IMR-90 (cell line): ENCODE data around the gene ELFN1. TPM values are rescaled to one million over a fixed set of nuclear protein-coding genes. Genes with fewer than 3 reads are reported as not detected.

ENCODE experiments used
- ATAC-seq: fragments of 200-7000 bp; cut with Tn5 transposase; 2 replicates; pipeline ENCODE4 v1.9.1; 2020; ENCODE audit warnings: low read depth, mild to moderate bottlenecking, moderate library complexity
- BruUV-seq: library from RNA; stranded (reverse); fragments of 400-500 nt; replicated peaks from 2 replicates; lab custom pipeline; 2021; lab: Mats Ljungman, UMichigan
- CTCF ChIA-PET: fragments of 300-600 bp; formaldehyde crosslinking; extraction: SDS; loops from one replicate; lab custom pipeline; 2021; ENCODE audit warnings: antibody characterized with exemption; lab: Yijun Ruan, JAX
- POLR2A ChIA-PET: fragments of 300-600 bp; sonication (Branson Sonifier 250); formaldehyde crosslinking; loops from one replicate; lab custom pipeline; 2022; ENCODE audit warnings: antibody characterized with exemption; ENCODE audit not compliant: unreplicated experiment; lab: Charles Lee
- DNase-seq: peaks from one replicate; pipeline ENCODE4 v3.0.0; 2013
- H2AFZ ChIP-seq: replicated peaks from 2 replicates; pipeline ENCODE3; 2013; ENCODE audit warnings: low read length, mild to moderate bottlenecking; ENCODE audit not compliant: poor library complexity
- H2AK5ac ChIP-seq: 2 replicates; pipeline ENCODE4 v1.6.1; 2013; ENCODE audit warnings: low read depth, low read length, inconsistent platforms
- H2AK9ac ChIP-seq: replicated peaks from 2 replicates; pipeline ENCODE3; 2013; ENCODE audit warnings: mild to moderate bottlenecking, low read depth, low read length, moderate library complexity; ENCODE audit not compliant: poor library complexity
- H2BK120ac ChIP-seq: 2 replicates; pipeline ENCODE4 v1.6.1; 2013; ENCODE audit warnings: low read depth, low read length, inconsistent platforms
- H2BK15ac ChIP-seq: 3 replicates; pipeline ENCODE4 v1.6.1; 2013; ENCODE audit warnings: low read depth, low read length, inconsistent platforms
- H2BK20ac ChIP-seq: 2 replicates; pipeline ENCODE4 v1.6.1; 2013; ENCODE audit warnings: low read depth, mild to moderate bottlenecking, inconsistent platforms, low read length, moderate library complexity
- H2BK5ac ChIP-seq: 2 replicates; pipeline ENCODE4 v1.6.1; 2013; ENCODE audit warnings: mild to moderate bottlenecking, low read depth, low read length, inconsistent platforms; ENCODE audit not compliant: poor library complexity, severe bottlenecking
- H3K14ac ChIP-seq: replicated peaks from 2 replicates; pipeline ENCODE4 v1.6.1; 2013; ENCODE audit warnings: low read depth, low read length, inconsistent platforms
- H3K18ac ChIP-seq: 2 replicates; pipeline ENCODE4 v1.6.1; 2013; ENCODE audit warnings: low read depth, low read length, control low read depth
- H3K23ac ChIP-seq: 2 replicates; pipeline ENCODE4 v1.6.1; 2013; ENCODE audit warnings: low read depth, low read length, inconsistent platforms
- H3K27ac ChIP-seq: 2 replicates; pipeline ENCODE4 v1.5.1; 2013; ENCODE audit warnings: mild to moderate bottlenecking, control low read depth, low read length; ENCODE audit not compliant: insufficient read depth
- H3K27me3 ChIP-seq: 2 replicates; pipeline ENCODE4 v1.6.1; 2013; ENCODE audit warnings: low read length; ENCODE audit not compliant: control insufficient read depth, insufficient read depth
- H3K36me3 ChIP-seq: 2 replicates; pipeline ENCODE4 v1.6.1; 2013; ENCODE audit warnings: low read length, mixed read lengths; ENCODE audit not compliant: control insufficient read depth, insufficient read depth
- H3K4ac ChIP-seq: 2 replicates; pipeline ENCODE4 v1.6.1; 2013; ENCODE audit warnings: low read depth, low read length, inconsistent platforms
- H3K4me1 ChIP-seq: 2 replicates; pipeline ENCODE4 v1.6.1; 2013; ENCODE audit warnings: low read length, mixed read lengths; ENCODE audit not compliant: control insufficient read depth, insufficient read depth
- H3K4me2 ChIP-seq: 2 replicates; pipeline ENCODE4 v1.6.1; 2013; ENCODE audit warnings: low read depth, mild to moderate bottlenecking, control low read depth, low read length, moderate library complexity
- H3K4me3 ChIP-seq: 2 replicates; pipeline ENCODE4 v1.5.1; 2013; ENCODE audit warnings: low read depth, mild to moderate bottlenecking, control low read depth, low read length, moderate library complexity; ENCODE audit not compliant: insufficient read depth
- H3K56ac ChIP-seq: 2 replicates; pipeline ENCODE4 v1.6.1; 2013; ENCODE audit warnings: low read length, inconsistent platforms; ENCODE audit not compliant: insufficient read depth; ENCODE audit errors: extremely low read depth
- H3K79me1 ChIP-seq, 2 experiments: 2 replicates each; pipeline ENCODE4 v1.6.1; 2013; ENCODE audit warnings: low read length in 2 of 2, inconsistent platforms in 1 of 2, low read depth in 1 of 2
- H3K9ac ChIP-seq: 2 replicates; pipeline ENCODE4 v1.6.1; 2013; ENCODE audit warnings: low read depth, low read length, control low read depth
- H3K9me1 ChIP-seq: 2 replicates; pipeline ENCODE4 v1.6.1; 2013; ENCODE audit warnings: low read length, inconsistent platforms; ENCODE audit not compliant: insufficient read depth
- H3K9me3 ChIP-seq: 2 replicates; pipeline ENCODE4 v1.6.1; 2013; ENCODE audit warnings: low read length; ENCODE audit not compliant: control insufficient read depth, insufficient read depth
- H4K20me1 ChIP-seq: 2 replicates; pipeline ENCODE4 v1.6.1; 2013; ENCODE audit warnings: low read length, inconsistent platforms; ENCODE audit not compliant: insufficient read depth
- H4K5ac ChIP-seq: 2 replicates; pipeline ENCODE4 v1.6.1; 2013; ENCODE audit warnings: mild to moderate bottlenecking, low read depth, low read length, control low read depth
- H4K8ac ChIP-seq, 2 experiments: 2 replicates each; pipeline ENCODE4 v1.6.1; 2013; ENCODE audit warnings: low read depth in 2 of 2, low read length in 2 of 2, control low read depth in 1 of 2, inconsistent platforms in 1 of 2
- H4K91ac ChIP-seq: 2 replicates; pipeline ENCODE4 v1.6.1; 2013; ENCODE audit warnings: low read depth, low read length, inconsistent platforms; ENCODE audit not compliant: insufficient read depth
- BHLHE40 ChIP-seq: fragments of 150-350 bp; IDR thresholded peaks from 2 replicates; pipeline ENCODE4 v1.6.1; 2016; ENCODE audit warnings: mild to moderate bottlenecking, low read depth, low read length
- CEBPB ChIP-seq: IDR thresholded peaks from 2 replicates; pipeline ENCODE4 v1.6.1; 2012; ENCODE audit warnings: low read depth, low read length, improper control_type of control experiment
- CHD1 ChIP-seq: IDR thresholded peaks from 2 replicates; pipeline ENCODE4 v1.6.1; 2012; ENCODE audit warnings: low read depth, low read length, improper control_type of control experiment
- ELK1 ChIP-seq: fragments of 150-350 bp; IDR thresholded peaks from 2 replicates; pipeline ENCODE4 v1.6.1; 2016; ENCODE audit warnings: low read depth, mild to moderate bottlenecking, low read length, moderate library complexity, borderline replicate concordance
- FOS ChIP-seq: fragments of 150-350 bp; IDR thresholded peaks from 2 replicates; pipeline ENCODE4 v1.6.1; 2016; ENCODE audit warnings: low read depth, low read length
- MAFK ChIP-seq: IDR thresholded peaks from 2 replicates; pipeline ENCODE4 v1.6.1; 2012; ENCODE audit warnings: low read depth, low read length, improper control_type of control experiment
- MXI1 ChIP-seq: IDR thresholded peaks from 2 replicates; pipeline ENCODE4 v1.6.1; 2012; ENCODE audit warnings: low read depth, mild to moderate bottlenecking, low read length, moderate library complexity, borderline replicate concordance
- NFE2L2 ChIP-seq: fragments of 150-350 bp; IDR thresholded peaks from 2 replicates; pipeline ENCODE4 v1.6.1; 2016; ENCODE audit warnings: low read depth, mild to moderate bottlenecking, low read length
- POLR2A ChIP-seq: IDR thresholded peaks from 2 replicates; pipeline ENCODE4 v1.6.1; 2012; ENCODE audit warnings: mild to moderate bottlenecking, low read depth, low read length
- RAD21 ChIP-seq: IDR thresholded peaks from 2 replicates; pipeline ENCODE4 v1.6.1; 2012; ENCODE audit warnings: low read length, improper control_type of control experiment
- RCOR1 ChIP-seq: IDR thresholded peaks from 2 replicates; pipeline ENCODE4 v1.6.1; 2012; ENCODE audit warnings: mild to moderate bottlenecking, low read length, improper control_type of control experiment; ENCODE audit not compliant: insufficient replicate concordance
- RFX5 ChIP-seq: IDR thresholded peaks from 2 replicates; pipeline ENCODE4 v1.8.0; 2012; ENCODE audit warnings: low read depth, mild to moderate bottlenecking, low read length, moderate library complexity
- SMC3 ChIP-seq: fragments of 150-350 bp; IDR thresholded peaks from 2 replicates; pipeline ENCODE4 v1.6.1; 2016; ENCODE audit warnings: low read depth, mild to moderate bottlenecking, antibody characterized with exemption, low read length, moderate library complexity
- WGBS, 2 experiments: methylation state at CpG; one replicate each; pipeline versions ENCODE4 v1.1.5 to v1.1.7; 2013; ENCODE audit warnings: missing lambda C conversion rate in 2 of 2; ENCODE audit not compliant: insufficient read length in 1 of 2; ENCODE audit errors: extremely low coverage in 2 of 2; 5-methylcytosine and 5-hydroxymethylcytosine counted together
- dilution Hi-C: fragments of 300-500 bp; cut with HindIII; formaldehyde crosslinking; loops from one replicate; pipeline ENCODE4 v1.14.3; 2018; ENCODE audit warnings: low sequenced_read_pairs; ENCODE audit not compliant: unreplicated experiment
- in situ Hi-C: fragments of 300-500 bp; cut with MboI; formaldehyde crosslinking; loops from 3 replicates; pipeline ENCODE4 v1.14.3; 2019; ENCODE audit warnings: low sequenced_read_pairs, inconsistent platforms, mixed read lengths
- intact Hi-C: fragments of 100-400 bp; cut with micrococcal nuclease; formaldehyde crosslinking; loops from 2 replicates; pipeline ENCODE4 v1.10.0; 2022
- polyA plus RNA-seq, 3 experiments: library from polyadenylated mRNA; depleted of rRNA; stranded (reverse); fragments of >200 nt; gene quantifications; 2 replicates each; pipeline ENCODE4 v1.2.3, GENCODE V29; 2012; ENCODE audit warnings: low replicate concordance in 1 of 3
- total RNA-seq: library from RNA; depleted of rRNA; stranded (reverse); fragments of >200 nt; gene quantifications from 2 replicates; pipeline ENCODE4 v1.2.3, GENCODE V29; 2012
- TF ChIP-seq, protein P1 (sequence below): fragments of 150-350 bp; IDR thresholded peaks from 2 replicates; pipeline ENCODE4 v1.6.1; 2017; ENCODE audit warnings: mild to moderate bottlenecking, antibody characterized with exemption, low read length, low read depth

ELFN1 gene
- total and polyA plus RNA-seq, 2 of the 4 experiments (the other 2 are of a cell fraction): 1.6 to 5.2 TPM

GRCh38 chr7:1769286-1770200 is 99.5 kb downstream of the ELFN1 start:
- no peaks in the 10 kb centered on the region for H3K36me3 ChIP-seq
- no peak overlapping the region for H4K8ac ChIP-seq
- ATAC-seq (no peak), DNase-seq (no peak)
- dilution Hi-C loops (no loop called here), in situ Hi-C loops (no loop called here), intact Hi-C loops (no loop called here)
- ChIA-PET CTCF (no interaction called here), POLR2A (no interaction called here)
- H3K9me1 ChIP-seq: no peaks in the 10 kb centered on the region
- H3K27me3 ChIP-seq: no peaks in the 10 kb centered on the region
- no peak overlapping the region for H3K23ac ChIP-seq
- H4K5ac ChIP-seq: no peak overlapping the region
- no peak overlapping the region for H3K14ac ChIP-seq
- no peak overlapping the region for H3K4me2 ChIP-seq
- WGBS, 2 experiments: 85% methylated on average over 37 of the region's 54 CpGs; no CpG with 5 or more reads in 1 of the 2 experiments
- H2BK20ac ChIP-seq: no peak overlapping the region
- no TSS peak for BruUV-seq
- no peak overlapping the region for H3K9ac ChIP-seq
- H4K20me1 ChIP-seq: no peaks in the 10 kb centered on the region
- no peak overlapping the region for H3K4ac ChIP-seq
- H3K4me3 ChIP-seq: no peak overlapping the region
- no peaks in the 10 kb centered on the region for H3K4me1 ChIP-seq
- H2AFZ ChIP-seq: no peak overlapping the region
- H3K9me3 ChIP-seq: peaks cover 5% of the 10 kb centered on the region; the same call in 1 of the 2 replicates
- TF ChIP-seq ELK1 (no peak), MAFK (no peak), RCOR1 (no peak), RAD21 (no peak), RFX5 (no peak), BHLHE40 (no peak), CEBPB (no peak), MXI1 (no peak), SMC3 (no peak), FOS (no peak), CHD1 (no peak), NFE2L2 (no peak), POLR2A (no peak)
- TF ChIP-seq, protein P1, sequence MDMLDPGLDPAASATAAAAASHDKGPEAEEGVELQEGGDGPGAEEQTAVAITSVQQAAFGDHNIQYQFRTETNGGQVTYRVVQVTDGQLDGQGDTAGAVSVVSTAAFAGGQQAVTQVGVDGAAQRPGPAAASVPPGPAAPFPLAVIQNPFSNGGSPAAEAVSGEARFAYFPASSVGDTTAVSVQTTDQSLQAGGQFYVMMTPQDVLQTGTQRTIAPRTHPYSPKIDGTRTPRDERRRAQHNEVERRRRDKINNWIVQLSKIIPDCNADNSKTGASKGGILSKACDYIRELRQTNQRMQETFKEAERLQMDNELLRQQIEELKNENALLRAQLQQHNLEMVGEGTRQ: no peak
- H3K27ac ChIP-seq: no peak overlapping the region
- H4K91ac ChIP-seq: no peak overlapping the region
- H3K56ac ChIP-seq: no peak overlapping the region
- H2BK5ac ChIP-seq: no peak overlapping the region
- no peak overlapping the region for H2AK5ac ChIP-seq
- no peak overlapping the region for H3K18ac ChIP-seq
- no peak overlapping the region for H2AK9ac ChIP-seq
- no peaks in the 10 kb centered on the region for H3K79me1 ChIP-seq
- H2BK15ac ChIP-seq: no peak overlapping the region
- H2BK120ac ChIP-seq: no peak overlapping the region
